ENCODE data around the gene ATP2B1.

DNA sequence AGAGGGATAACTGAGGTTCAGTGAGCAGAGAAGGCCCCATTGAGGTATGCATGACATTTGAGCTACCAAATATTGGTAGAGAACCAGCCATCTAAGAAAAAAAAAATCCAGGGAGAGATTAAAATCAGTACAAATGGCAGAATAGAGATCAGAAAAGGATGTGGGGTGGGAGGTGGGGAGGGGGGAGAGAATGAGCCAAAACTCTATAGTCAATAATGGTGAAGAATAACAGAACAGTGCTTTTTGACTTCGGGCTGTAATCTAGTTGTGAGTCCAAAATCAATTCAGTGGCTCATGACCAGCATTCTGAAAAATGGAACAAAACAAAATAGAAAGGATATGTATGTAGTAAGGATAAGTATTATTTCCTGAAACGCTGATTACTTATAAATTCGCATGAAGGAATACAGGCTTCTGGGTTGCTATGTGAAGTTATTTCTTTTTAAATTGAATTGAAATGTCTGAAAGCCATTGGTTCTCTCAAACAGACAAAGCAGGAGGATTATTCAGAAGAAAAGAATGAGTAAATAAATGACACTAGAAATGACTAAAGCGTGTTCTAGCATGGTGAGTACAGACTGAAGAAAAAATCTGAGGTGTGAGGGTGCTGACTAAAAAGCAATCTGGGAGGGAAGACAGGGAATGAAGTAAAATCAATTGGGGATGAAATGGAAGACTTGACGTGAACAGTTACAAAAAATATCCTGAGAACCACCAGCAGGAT, 72.4 kb downstream of the ATP2B1 start:
- TF ChIP-seq, protein P1, sequence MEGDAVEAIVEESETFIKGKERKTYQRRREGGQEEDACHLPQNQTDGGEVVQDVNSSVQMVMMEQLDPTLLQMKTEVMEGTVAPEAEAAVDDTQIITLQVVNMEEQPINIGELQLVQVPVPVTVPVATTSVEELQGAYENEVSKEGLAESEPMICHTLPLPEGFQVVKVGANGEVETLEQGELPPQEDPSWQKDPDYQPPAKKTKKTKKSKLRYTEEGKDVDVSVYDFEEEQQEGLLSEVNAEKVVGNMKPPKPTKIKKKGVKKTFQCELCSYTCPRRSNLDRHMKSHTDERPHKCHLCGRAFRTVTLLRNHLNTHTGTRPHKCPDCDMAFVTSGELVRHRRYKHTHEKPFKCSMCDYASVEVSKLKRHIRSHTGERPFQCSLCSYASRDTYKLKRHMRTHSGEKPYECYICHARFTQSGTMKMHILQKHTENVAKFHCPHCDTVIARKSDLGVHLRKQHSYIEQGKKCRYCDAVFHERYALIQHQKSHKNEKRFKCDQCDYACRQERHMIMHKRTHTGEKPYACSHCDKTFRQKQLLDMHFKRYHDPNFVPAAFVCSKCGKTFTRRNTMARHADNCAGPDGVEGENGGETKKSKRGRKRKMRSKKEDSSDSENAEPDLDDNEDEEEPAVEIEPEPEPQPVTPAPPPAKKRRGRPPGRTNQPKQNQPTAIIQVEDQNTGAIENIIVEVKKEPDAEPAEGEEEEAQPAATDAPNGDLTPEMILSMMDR (conservative IDR thresholded peaks at IDR 0.05; ENCODE audit: low read length) = no peak
- TF ChIP-seq EZH2phosphoT487 (IDR thresholded peaks at IDR 0.05; ENCODE audit: borderline replicate concordance) = no peak
